CD14-positive monocyte (primary cell): ENCODE results near the gene PORCN. TPM values are rescaled to one million over a fixed set of nuclear protein-coding genes. Genes with fewer than 3 reads are reported as not detected.

Experiments used
- DNase-seq, 3 donors: peaks; one replicate each; pipeline ENCODE4 v3.0.0-alpha.2; 2011 to 2022
- H2AFZ ChIP-seq: 2 replicates; pipeline ENCODE4 v1.6.0; 2012; ENCODE audit warnings: mild to moderate bottlenecking, low read depth, low read length, inconsistent platforms; ENCODE audit not compliant: insufficient read depth, poor library complexity, severe bottlenecking
- H3K27ac ChIP-seq, 2 donors: 1 replicate in 1 of 2; 2 replicates in 1 of 2; pipeline ENCODE4 v1.5.1; 2012 to 2013; ENCODE audit warnings: low read length in 2 of 2, control low read depth in 1 of 2, inconsistent platforms in 1 of 2, low read depth in 1 of 2, mild to moderate bottlenecking in 1 of 2
- H3K27me3 ChIP-seq, 2 donors: one replicate each; pipeline versions ENCODE4 v1.6.0 to v1.6.1; 2011 to 2013; ENCODE audit warnings: low read length in 2 of 2; ENCODE audit not compliant: control insufficient read depth in 2 of 2, insufficient read depth in 2 of 2
- H3K36me3 ChIP-seq, 2 donors: replicated peaks in 1 of 2; 1 replicate in 1 of 2; 2 replicates in 1 of 2; pipeline versions ENCODE4 v1.5.1 to v1.6.1; 2012 to 2013; ENCODE audit warnings: low read length in 2 of 2, control low read depth in 1 of 2, inconsistent platforms in 1 of 2, mild to moderate bottlenecking in 1 of 2; ENCODE audit not compliant: insufficient read depth in 2 of 2, control insufficient read depth in 1 of 2
- H3K4me1 ChIP-seq, 2 donors: 1 replicate in 1 of 2; 2 replicates in 1 of 2; pipeline versions ENCODE4 v1.5.1 to v1.6.1; 2012 to 2013; ENCODE audit warnings: low read length in 2 of 2, control low read depth in 1 of 2, inconsistent platforms in 1 of 2, mild to moderate bottlenecking in 1 of 2, moderate library complexity in 1 of 2; ENCODE audit not compliant: insufficient read depth in 2 of 2, control insufficient read depth in 1 of 2
- H3K4me2 ChIP-seq: replicated peaks from 2 replicates; pipeline ENCODE3; 2012; ENCODE audit warnings: low read length, moderate library complexity, mild to moderate bottlenecking; ENCODE audit not compliant: poor library complexity, severe bottlenecking; ENCODE audit errors: extremely low read depth
- H3K4me3 ChIP-seq, 3 experiments: fragments of 200-600 bp in 1 of 3; sonication (generic) in 1 of 3; replicated peaks in 1 of 3; 1 replicate in 2 of 3; 2 replicates in 1 of 3; pipeline ENCODE4 v1.5.1; 2011 to 2013; ENCODE audit warnings: low read length in 3 of 3, mild to moderate bottlenecking in 3 of 3, control low read depth in 2 of 3, low read depth in 2 of 3, inconsistent platforms in 1 of 3, moderate library complexity in 1 of 3
- H3K79me2 ChIP-seq: 2 replicates; pipeline ENCODE4 v1.6.0; 2012; ENCODE audit warnings: mild to moderate bottlenecking, control low read depth, inconsistent platforms, low read length, moderate library complexity; ENCODE audit not compliant: insufficient read depth
- H3K9ac ChIP-seq: 2 replicates; pipeline ENCODE4 v1.6.0; 2017; ENCODE audit warnings: low read length, mild to moderate bottlenecking; ENCODE audit not compliant: insufficient read depth, poor library complexity, severe bottlenecking
- H3K9me3 ChIP-seq, 2 donors: replicated peaks in 1 of 2; 1 replicate in 1 of 2; 2 replicates in 1 of 2; pipeline versions ENCODE4 v1.5.1 to v1.6.1; 2012 to 2013; ENCODE audit warnings: low read length in 2 of 2, control low read depth in 1 of 2; ENCODE audit not compliant: control insufficient read depth in 1 of 2, insufficient read depth in 1 of 2
- H4K20me1 ChIP-seq: 2 replicates; pipeline ENCODE4 v1.6.0; 2012; ENCODE audit warnings: mild to moderate bottlenecking, low read length, control low read depth, moderate library complexity; ENCODE audit not compliant: insufficient read depth
- H3K27ac Mint-ChIP-seq, 7 donors: one replicate each; pipeline ENCODE4 v1.8.0; 2020; ENCODE audit warnings: mild to moderate bottlenecking in 7 of 7, mixed read lengths in 7 of 7, moderate library complexity in 6 of 7, inconsistent platforms in 2 of 7
- H3K27me3 Mint-ChIP-seq, 3 donors: one replicate each; pipeline ENCODE4 v1.8.0; 2021 to 2022; ENCODE audit warnings: low read depth in 3 of 3, mild to moderate bottlenecking in 3 of 3, mixed read lengths in 3 of 3, moderate library complexity in 3 of 3, inconsistent platforms in 1 of 3
- H3K36me3 Mint-ChIP-seq, 2 donors: one replicate each; pipeline ENCODE4 v1.8.0; 2020; ENCODE audit warnings: mixed read lengths in 2 of 2, inconsistent platforms in 1 of 2, mild to moderate bottlenecking in 1 of 2
- H3K4me1 Mint-ChIP-seq: one replicate; pipeline ENCODE4 v1.8.0; 2020; ENCODE audit warnings: mild to moderate bottlenecking, mixed read lengths
- H3K4me3 Mint-ChIP-seq, 2 donors: one replicate each; pipeline ENCODE4 v1.8.0; 2020; ENCODE audit warnings: mild to moderate bottlenecking in 2 of 2, mixed read lengths in 2 of 2, moderate library complexity in 1 of 2
- H3K9me3 Mint-ChIP-seq, 7 donors: one replicate each; pipeline ENCODE4 v1.8.0; 2020 to 2022; ENCODE audit warnings: mixed read lengths in 7 of 7, mild to moderate bottlenecking in 6 of 7, moderate library complexity in 6 of 7, inconsistent platforms in 2 of 7
- CTCF ChIP-seq: fragments of 200-600 bp; IDR thresholded peaks from one replicate; pipeline ENCODE4 v1.8.0; 2022; ENCODE audit warnings: antibody characterized with exemption, mild to moderate bottlenecking
- WGBS: methylation state at CpG from one replicate; pipeline ENCODE4 v1.1.5; 2013; ENCODE audit warnings: missing lambda C conversion rate; ENCODE audit not compliant: insufficient coverage; 5-methylcytosine and 5-hydroxymethylcytosine counted together
- intact Hi-C, 2 donors: fragments of 100-400 bp; cut with micrococcal nuclease; formaldehyde crosslinking; loops; one replicate each; pipeline versions ENCODE4 v1.15.0 to v1.15.1; 2023
- polyA plus RNA-seq, 3 donors: library from polyadenylated mRNA; depleted of rRNA in 1 of 3; unstranded in 2 of 3; stranded (reverse) in 1 of 3; fragments of 300-500 nt in 2 of 3; fragments of >200 nt in 1 of 3; fragmentation: Illumina TruSeq in 2 of 3; gene quantifications; 1 replicate in 2 of 3; 2 replicates in 1 of 3; pipeline ENCODE4 v1.2.3, GENCODE V29; 2012 to 2021

Gene PORCN
- polyA plus RNA-seq, 3 donors = 7.5 to 10.5 (median 7.8) TPM

- Histone ChIP-seq H3K4me2 (no peak overlapping the region), H3K79me2 (no peaks in the 10 kb centered on the region), H4K20me1 (no peaks in the 10 kb centered on the region), H2AFZ (no peak overlapping the region), H3K4me1 (peaks cover 11 to 12% of the 10 kb centered on the region in 2 donors), H3K9me3 (no peaks in the 10 kb centered on the region), H3K9ac (no peak overlapping the region), H3K27me3 (no peaks in the 10 kb centered on the region), H3K36me3 (no peaks in the 10 kb centered on the region), H3K4me3 (no peak overlapping the region), H3K27ac (no peak overlapping the region)
- no peak for DNase-seq
- TF ChIP-seq CTCF = no peak
- Mint-ChIP-seq H3K27me3 (peaks cover 0 to 10% (median 4%) of the 10 kb centered on the region in 3 donors), H3K36me3 (peaks cover 0 to 2% of the 10 kb centered on the region in 2 donors), H3K9me3 (peaks cover 0 to 9% (median 1%) of the 10 kb centered on the region in 7 donors), H3K27ac (no peak overlapping the region), H3K4me1 (peaks cover 11% of the 10 kb centered on the region), H3K4me3 (no peak overlapping the region)
- 80% methylated on average over 1 of the region's 5 CpGs for WGBS
- intact Hi-C loops = no loop called here
Measured at GRCh38 chrX:48505481-48505880, 3.3 kb upstream of the PORCN start.

GRCh38 chrX:48507246-48507645 lies 1.5 kb upstream of the PORCN start:
- Histone ChIP-seq H3K4me1 (peaks cover 11 to 12% of the 10 kb centered on the region in 2 donors), H4K20me1 (no peaks in the 10 kb centered on the region), H3K79me2 (no peaks in the 10 kb centered on the region), H2AFZ (no peak overlapping the region), H3K27ac (no peak overlapping the region), H3K27me3 (no peaks in the 10 kb centered on the region), H3K36me3 (no peaks in the 10 kb centered on the region), H3K4me3 (no peak overlapping the region), H3K4me2 (no peak overlapping the region), H3K9me3 (no peaks in the 10 kb centered on the region), H3K9ac (no peak overlapping the region)
- TF ChIP-seq CTCF = no peak
- Mint-ChIP-seq H3K4me3 (no peak overlapping the region), H3K27ac (no peak overlapping the region), H3K27me3 (peaks cover 0 to 8% (median 3%) of the 10 kb centered on the region in 3 donors), H3K4me1 (peaks cover 11% of the 10 kb centered on the region), H3K9me3 (peaks cover 0 to 9% (median 1%) of the 10 kb centered on the region in 7 donors), H3K36me3 (peaks cover 0 to 6% of the 10 kb centered on the region in 2 donors)
- no peak for DNase-seq
- intact Hi-C loops = no loop called here
- no CpG with 5 or more reads among the region's 5 CpGs for WGBS
